NCI-H2171 (cell line): ENCODE data around the gene RNF151.
A peak's percentile ranks its signal among the peaks of the same experiment; 100 is the strongest.

Experiments
- DNase-seq: peaks from one replicate; lab custom pipeline; 2025; lab: John Stamatoyannopoulos, UW

Gene RNF151

DNA sequence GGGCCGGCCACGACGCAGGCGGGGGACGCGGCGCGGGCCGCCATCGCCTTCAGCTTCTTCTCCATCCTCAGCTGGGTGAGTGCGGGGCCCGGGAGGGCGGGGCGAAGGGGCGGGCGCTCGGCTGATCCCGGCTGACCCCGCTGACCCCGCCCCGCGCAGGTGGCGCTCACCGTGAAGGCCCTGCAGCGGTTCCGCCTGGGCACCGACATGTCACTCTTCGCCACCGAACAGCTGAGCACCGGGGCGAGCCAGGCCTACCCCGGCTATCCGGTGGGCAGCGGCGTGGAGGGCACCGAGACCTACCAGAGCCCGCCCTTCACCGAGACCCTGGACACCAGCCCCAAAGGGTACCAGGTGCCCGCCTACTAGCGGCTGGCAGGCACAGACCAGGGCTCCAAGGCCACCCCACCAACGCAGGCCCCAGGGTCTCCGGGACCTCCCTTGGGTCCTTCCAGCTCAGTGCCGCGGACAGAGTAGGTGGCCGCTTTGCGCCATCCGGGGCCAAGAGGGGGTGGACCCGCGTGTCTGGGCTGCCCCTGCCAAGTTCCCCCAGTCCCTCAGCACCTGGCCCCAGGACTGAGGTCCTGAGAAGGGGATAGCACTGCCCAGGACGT, 26.2 kb downstream of the RNF151 start:
- no peak for DNase-seq

- no peak for DNase-seq
These were observed 27.1 kb downstream of the RNF151 start for GRCh38 chr16:1993731-1994131.

DNA sequence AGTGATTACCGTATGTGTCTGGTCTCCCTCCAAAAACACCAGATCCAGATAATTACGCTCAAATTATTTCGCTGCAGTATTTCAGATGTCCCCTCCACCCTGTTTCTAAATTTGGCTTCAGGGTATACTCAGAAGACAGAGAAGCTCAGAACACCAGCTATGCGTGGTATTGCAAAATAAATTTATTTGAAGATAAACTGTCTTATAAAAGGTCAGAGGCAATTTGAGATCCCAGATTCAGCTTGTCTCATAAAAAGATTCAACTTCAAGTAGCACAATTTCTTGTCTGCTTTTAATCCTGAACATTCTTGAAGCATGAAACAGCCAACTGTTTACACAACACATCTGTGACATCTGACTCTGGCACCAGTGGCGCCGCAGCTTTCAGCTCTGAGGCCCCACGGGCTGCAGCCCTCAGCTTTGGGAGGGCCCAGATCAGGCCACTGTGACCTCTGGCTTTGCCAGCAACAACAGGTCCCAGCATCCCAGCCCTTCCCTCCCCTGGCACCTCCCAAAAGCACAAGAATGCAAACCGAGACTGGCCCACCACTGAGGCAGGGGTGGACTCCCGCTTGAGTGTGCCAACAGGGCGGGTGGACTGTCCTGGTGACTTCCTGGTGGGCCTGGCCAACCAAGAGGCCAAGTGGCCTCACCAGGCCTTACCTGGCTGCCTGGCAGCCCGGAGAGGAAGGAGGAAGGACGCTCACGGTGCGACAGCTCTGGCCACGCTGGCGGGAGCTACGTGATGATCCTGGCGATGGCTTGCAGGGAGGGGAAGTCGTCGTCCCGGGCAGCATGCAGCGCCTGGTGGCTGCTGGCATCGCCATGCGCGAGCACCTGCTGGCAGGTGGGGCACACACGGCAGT, 31.1 kb downstream of the RNF151 start:
- DNase-seq: no peak

DNA sequence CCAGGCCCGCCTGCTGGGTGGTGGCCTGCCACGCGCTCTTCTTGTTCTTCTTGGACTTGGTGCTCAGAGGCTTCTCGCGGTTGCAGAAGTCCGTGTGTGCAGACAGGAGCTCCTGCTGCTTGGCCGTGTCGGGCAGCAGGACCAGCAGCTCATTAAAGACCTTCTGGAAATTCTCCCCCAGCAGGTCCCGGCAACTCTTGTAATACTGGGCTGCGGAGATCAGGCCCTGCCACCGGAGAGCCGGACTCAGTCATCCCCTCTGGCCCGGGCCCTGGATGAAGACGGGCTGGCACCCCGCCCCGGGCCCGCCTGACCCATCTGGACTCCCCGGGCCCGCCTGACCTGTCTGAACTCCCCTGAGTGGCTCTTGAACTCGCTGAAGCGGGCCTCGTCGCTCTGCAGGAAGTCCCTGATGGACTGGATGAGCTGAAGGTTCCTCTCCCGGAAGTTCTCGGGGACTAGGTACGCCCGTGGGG, 31.7 kb downstream of the RNF151 start:
- DNase-seq: no peak

GRCh38 chr16:1998852-1999801, 32.5 kb downstream of the RNF151 start:
- no peak for DNase-seq

GRCh38 chr16:1999866-2000514, 33.3 kb downstream of the RNF151 start:
- no peak for DNase-seq

DNA sequence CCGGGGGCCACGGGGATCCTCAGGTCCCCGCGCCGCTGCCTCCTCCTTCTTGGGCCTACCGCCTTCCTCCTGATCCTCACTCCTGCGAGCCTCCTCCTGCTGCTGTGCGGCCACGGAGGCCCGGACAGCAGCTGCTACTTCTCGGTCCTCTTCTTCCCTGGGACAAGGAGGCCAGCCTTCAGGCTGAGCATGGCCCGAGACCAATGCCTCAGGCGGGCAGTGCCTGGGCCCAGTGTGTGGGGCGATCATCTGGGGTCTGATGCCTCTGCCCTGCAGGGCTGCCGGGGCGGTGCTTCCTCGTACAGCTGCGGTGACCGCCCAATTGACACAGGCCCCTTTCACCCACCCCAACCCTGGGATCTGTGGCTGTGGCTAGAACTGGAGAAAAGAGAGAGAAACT, 34.4 kb downstream of the RNF151 start:
- DNase-seq: no peak

DNA sequence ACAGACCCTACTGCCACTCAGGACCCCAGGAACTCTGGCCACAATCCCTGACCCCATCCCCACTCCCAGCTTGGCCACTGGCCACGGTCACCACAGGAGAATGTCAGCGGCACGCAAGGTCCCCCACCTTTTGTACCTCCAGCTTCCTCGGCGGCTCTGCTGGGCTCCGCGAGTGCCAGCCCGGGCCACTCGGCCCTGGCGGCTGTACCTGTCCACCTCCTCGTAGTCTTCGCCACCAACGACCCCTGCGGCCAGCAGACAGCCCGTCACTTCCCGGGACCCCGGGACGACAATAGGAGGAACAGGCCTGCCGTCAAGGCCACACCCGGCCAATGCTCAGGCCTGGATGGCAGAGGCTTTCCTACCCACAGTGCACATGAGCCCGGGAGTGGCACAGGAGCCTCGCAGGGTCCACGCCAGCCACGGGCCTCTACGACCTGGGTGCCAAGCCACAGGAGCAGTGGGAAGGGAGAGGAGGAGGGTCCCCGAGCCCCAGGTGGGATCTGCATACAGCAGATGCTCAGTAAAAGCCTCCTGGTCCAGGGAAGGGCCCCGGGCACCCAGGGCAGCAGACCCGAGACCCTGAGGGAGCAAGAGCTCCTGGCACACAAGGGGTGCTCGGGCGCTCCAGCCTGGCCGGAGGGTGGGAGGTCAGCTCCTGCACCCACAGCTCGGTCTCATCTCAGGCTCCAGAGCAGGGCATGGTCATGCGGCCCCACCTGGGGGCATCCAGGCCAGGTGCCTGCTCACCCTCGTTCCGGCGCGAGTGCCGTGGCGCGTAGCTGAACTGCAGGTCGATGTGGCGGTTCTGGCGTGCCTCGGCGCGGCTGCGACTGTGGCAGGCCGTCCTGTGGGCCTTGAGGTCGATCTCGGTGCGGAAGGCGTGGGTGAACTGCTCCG, 35.0 kb downstream of the RNF151 start:
- DNase-seq: no peak

GRCh38 chr16:2002406-2003230, 36.0 kb downstream of the RNF151 start:
- no peak for DNase-seq

- DNase-seq: no peak
These were observed 36.7 kb downstream of the RNF151 start for GRCh38 chr16:2003231-2003826.

DNA sequence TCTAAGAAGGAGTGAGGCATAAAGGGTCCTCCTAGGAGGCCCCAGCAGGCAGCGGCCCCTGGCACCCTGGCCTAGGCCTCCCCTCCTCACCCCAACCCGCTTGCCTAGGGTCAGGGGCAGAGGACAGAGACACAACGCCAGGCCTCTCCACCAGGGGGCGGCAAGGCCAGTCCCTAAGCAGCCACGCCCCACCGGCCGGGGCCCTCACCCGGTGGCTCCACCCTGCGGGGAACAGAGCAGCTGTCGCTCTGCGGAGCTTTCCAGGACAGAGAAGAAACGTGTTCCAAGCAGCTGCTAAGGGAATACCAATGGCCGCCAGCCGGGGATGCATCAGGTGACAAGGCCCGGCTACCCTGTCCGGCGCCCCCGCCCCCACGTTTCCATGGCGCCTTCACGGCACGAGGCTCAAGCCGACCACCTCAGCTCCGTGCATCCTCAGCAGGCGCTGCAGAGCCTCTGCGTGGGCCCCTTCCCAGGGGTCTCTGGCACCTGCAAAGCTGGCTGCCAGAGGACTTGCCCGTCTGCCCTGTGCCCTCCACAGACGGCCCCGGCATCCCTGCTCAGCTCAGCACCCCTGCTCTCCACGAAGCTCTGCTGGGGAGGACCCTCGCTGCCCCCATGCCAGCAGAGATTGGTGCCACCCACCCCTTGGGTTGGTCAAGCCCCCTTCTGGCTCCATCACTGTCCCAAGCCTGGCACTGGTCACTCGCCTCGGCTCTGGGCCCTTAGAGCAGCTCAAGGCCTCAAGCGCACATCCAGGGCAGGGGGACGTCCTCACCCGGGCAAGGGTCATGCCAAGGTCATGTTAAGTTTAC, 37.4 kb downstream of the RNF151 start:
- peak; percentile 96 for DNase-seq

GRCh38 chr16:2004795-2005517, 38.3 kb downstream of the RNF151 start:
- DNase-seq: peak; percentile 55

DNA sequence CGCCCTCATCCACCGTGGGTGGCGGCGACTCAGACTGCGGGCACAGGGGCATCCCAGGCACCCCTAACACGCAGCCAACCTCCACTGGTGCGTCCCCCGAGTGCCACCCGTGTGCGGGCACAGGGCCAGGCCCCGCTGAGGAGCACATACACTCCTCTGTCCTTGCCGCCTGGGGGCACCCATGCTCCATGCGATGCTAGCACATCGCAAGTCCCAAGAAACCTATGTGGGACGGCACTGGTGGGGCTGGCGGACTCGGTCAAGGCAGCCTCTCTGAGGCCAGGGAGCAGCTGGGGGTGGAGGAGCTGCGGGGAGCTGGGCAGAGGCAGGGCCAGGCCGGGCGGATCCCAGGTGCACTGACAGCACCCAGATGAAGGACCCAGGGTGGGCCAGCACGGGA, 39.0 kb downstream of the RNF151 start:
- DNase-seq: no peak

DNA sequence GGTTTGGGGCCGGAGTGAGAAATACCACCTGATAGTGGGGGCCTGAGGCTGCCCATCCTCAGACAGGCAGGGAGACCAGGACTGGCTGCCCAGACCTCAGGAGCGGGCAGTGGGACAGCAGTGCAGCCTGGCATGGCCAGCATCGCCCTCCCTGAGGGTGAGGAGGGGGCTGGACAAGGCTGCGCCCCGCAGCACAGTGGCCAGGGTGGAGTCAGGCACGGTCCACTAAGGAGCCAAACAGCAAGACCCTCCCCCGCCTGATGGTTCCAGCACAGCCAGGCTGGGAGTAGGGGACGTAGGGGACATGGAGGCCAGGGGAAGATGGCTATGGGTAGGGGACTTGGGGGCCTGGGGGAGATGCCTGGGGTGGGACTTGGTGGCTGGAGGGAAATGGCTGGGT, 39.7 kb downstream of the RNF151 start:
- no peak for DNase-seq

DNA sequence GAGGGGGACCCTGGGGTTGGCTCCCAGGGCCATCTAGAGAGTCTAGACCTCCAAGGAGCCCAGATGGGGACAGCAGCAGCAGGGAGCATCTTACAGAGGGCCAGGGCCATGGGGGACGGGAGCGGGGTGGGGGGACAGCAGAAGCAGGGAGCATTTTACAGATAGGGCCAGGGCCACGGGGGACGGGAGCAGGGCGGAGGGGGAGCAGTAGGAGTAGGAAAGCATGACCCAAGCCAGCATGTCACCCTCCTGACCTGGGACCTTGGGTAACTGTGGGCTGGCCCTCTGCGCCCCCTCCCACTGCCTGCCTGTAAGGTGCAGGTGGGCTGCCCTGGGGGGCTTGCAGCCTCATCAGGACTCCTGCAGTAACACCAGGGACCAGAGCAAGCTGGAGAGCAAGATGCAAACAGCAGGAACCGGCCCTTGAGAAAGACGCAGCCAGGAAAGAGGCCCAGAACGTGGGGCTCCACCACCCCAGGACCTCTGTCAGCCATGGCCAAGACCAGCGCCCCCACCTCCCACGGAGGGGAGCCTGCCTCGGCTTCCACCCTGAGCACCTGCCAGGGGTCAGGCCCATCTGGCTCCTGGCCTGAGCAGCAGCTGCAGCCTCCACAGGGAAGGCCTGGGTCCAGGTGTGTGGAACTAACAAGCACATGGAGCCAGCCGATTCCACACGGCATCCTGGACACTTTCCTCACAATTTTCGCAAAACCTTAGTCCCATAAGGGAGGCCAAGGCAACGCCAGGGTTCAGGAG, 40.6 kb downstream of the RNF151 start:
- DNase-seq: no peak

DNA sequence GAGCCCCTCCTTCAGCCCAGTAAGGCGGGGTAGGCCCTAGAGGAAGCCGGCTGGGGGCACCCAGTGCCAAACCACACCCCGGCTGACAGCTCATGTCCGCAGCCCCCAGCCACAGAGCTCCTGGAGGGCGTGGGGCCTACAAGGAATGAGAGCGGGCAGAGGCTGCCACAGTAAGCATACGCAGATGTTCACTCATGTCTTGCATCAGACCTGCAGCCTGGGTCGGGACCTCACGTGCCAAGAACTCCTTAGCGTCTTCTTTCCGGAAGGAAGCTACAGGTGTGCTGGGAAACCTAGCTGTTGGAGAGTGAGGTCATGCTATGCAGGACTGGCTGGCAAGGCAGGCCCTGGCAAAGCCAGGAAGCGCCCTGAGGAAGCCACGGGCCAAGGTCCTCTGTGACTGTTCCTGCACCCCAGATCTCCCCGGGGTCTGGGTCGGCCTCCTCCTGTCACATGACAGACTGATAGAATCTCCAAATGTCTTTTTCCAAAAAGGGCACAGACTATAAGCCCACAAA, 41.4 kb downstream of the RNF151 start:
- no peak for DNase-seq

DNA sequence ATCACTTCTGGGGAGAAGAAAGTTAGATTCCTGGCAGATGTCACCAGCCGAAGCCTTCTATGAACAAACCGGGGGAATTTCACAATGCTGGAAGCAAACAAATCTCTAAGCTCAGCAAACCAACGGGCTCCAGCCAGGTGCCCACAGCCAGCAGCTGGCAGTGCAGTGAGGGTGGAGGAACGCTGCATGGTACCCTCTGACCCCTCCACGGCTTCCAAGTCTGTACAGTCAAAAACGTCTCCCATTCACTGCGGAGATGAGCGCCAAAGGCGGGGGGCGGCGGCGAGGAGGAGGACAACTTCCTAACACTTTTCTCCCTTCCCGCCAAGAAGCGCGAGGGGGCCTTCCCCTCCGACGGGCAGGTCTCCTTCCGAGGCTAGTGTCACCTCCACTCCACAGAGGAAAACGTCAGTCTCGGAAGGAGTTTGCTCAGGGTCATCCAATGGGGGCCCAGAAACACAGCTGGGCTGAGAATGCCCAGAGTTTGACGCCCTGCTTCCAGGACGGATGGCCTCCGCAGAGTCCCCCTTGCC, 42.0 kb downstream of the RNF151 start:
- no peak for DNase-seq
